Metanephros (tissue), 1 donor: ENCODE results near the gene GNG10. TPM values are rescaled to one million over a fixed set of nuclear protein-coding genes. Genes with fewer than 3 reads are reported as not detected.

Experiments
- total RNA-seq: library from RNA; depleted of rRNA; stranded (reverse); fragments of >200 nt; gene quantifications from one replicate; pipeline ENCODE4 v1.2.3, GENCODE V29; 2014

GNG10 gene
- total RNA-seq = 34.9 TPM

GRCh38 chr9:111661150-111661801 is at the start of gene GNG10:
Gene GNG10, plus strand, starts transcription at chr9:111661605. Its CDS starts 30 bp downstream, at chr9:111661635.

GRCh38 chr9:111631214-111631971 is 30.0 kb upstream of the GNG10 start, which contains the start of gene DNAJC25:
Gene DNAJC25, plus strand, starts transcription at chr9:111631334. Its CDS starts 74 bp downstream, at chr9:111631408.

Other genes starting within 250 kb of the GNG10 start
- 81.1 TPM for gene ECPAS, start 177.2 kb upstream of the GNG10 start, total RNA-seq
- gene ZNF483, start 136.4 kb upstream of the GNG10 start, total RNA-seq = 14.8 TPM
- 152 TPM for gene PTGR1, start 62.0 kb upstream of the GNG10 start, total RNA-seq
- gene DNAJC25, start 30.3 kb upstream of the GNG10 start, total RNA-seq = 8.2 TPM
- 1.2 TPM for gene SHOC1, start 133.3 kb downstream of the GNG10 start, total RNA-seq
- 95.6 TPM for gene UGCG, start 235.2 kb downstream of the GNG10 start, total RNA-seq